Panc1 (cell line): ENCODE results near the gene DCTD. TPM values are rescaled to one million over a fixed set of nuclear protein-coding genes. Genes with fewer than 3 reads are reported as not detected.

Experiments
- ATAC-seq: fragments of 200-7000 bp; cut with Tn5 transposase; 2 replicates; pipeline ENCODE4 v1.9.1; 2020; ENCODE audit warnings: mild to moderate bottlenecking, moderate library complexity
- BruUV-seq: library from RNA; stranded (reverse); fragments of 400-500 nt; replicated peaks from 2 replicates; lab custom pipeline; 2021; lab: Mats Ljungman, UMichigan
- CTCF ChIA-PET: fragments of 300-600 bp; sonication (Branson Sonifier 250); formaldehyde crosslinking; loops from one replicate; lab custom pipeline; 2022; ENCODE audit warnings: antibody characterized with exemption; lab: Charles Lee
- POLR2A ChIA-PET: fragments of 300-600 bp; sonication (Branson Sonifier 250); formaldehyde crosslinking; loops from one replicate; lab custom pipeline; 2022; ENCODE audit warnings: antibody characterized with exemption; lab: Charles Lee
- DNase-seq: peaks from one replicate; pipeline ENCODE4 v3.0.0-alpha.2; 2010; ENCODE audit warnings: low read depth, low spot score
- H3K27ac ChIP-seq: 2 replicates; pipeline ENCODE4 v1.5.1; 2011; ENCODE audit warnings: mild to moderate bottlenecking, low read length, inconsistent platforms
- H3K27me3 ChIP-seq: fragments of 200-500 bp; sonication (Bioruptor generic); 2 replicates; pipeline ENCODE4 v1.6.0; 2014; ENCODE audit warnings: low read length, inconsistent platforms; ENCODE audit not compliant: control insufficient read depth, insufficient read depth
- H3K36me3 ChIP-seq: fragments of 200-500 bp; sonication (Bioruptor generic); 2 replicates; pipeline ENCODE4 v1.5.1; 2014; ENCODE audit warnings: inconsistent platforms, mild to moderate bottlenecking, low read length, moderate library complexity; ENCODE audit not compliant: control insufficient read depth, insufficient read depth
- H3K4me1 ChIP-seq: 2 replicates; pipeline ENCODE4 v1.5.1; 2011; ENCODE audit warnings: inconsistent platforms, mild to moderate bottlenecking, low read length, moderate library complexity; ENCODE audit not compliant: control insufficient read depth, insufficient read depth
- H3K4me3 ChIP-seq, 2 experiments: 2 replicates each; pipeline ENCODE4 v1.5.1; 2011 to 2012; ENCODE audit warnings: low read depth in 2 of 2, low read length in 2 of 2, mild to moderate bottlenecking in 2 of 2, inconsistent platforms in 1 of 2, moderate library complexity in 1 of 2
- H3K9me3 ChIP-seq: fragments of 200-500 bp; sonication (Bioruptor generic); 2 replicates; pipeline ENCODE4 v1.5.1; 2014; ENCODE audit warnings: low read depth, mild to moderate bottlenecking, inconsistent platforms, low read length, moderate library complexity; ENCODE audit not compliant: control insufficient read depth, insufficient read depth
- CTCF ChIP-seq: fragments of 450-650 bp; IDR thresholded peaks from 2 replicates; pipeline ENCODE4 v1.5.1; 2017; ENCODE audit warnings: mild to moderate bottlenecking
- POLR2AphosphoS5 ChIP-seq: IDR thresholded peaks from 2 replicates; pipeline ENCODE4 v1.6.1; 2012; ENCODE audit warnings: mild to moderate bottlenecking, low read depth, low read length, moderate library complexity
- REST ChIP-seq, 2 experiments: IDR thresholded peaks; 2 replicates each; pipeline ENCODE4 v1.6.1; 2011 to 2012; ENCODE audit warnings: low read depth in 2 of 2, control low read depth in 1 of 2, low read length in 1 of 2, mild to moderate bottlenecking in 1 of 2, moderate library complexity in 1 of 2; ENCODE audit not compliant: insufficient read depth in 1 of 2
- SIN3A ChIP-seq: IDR thresholded peaks from 2 replicates; pipeline ENCODE4 v1.6.1; 2012; ENCODE audit warnings: low read depth, mild to moderate bottlenecking, low read length, moderate library complexity, borderline replicate concordance; ENCODE audit not compliant: insufficient read depth
- TCF7L2 ChIP-seq: IDR thresholded peaks from 2 replicates; pipeline ENCODE4 v1.6.1; 2011; ENCODE audit warnings: mild to moderate bottlenecking, low read depth, low read length, inconsistent platforms
- in situ Hi-C: cut with HindIII; loops from 2 replicates; pipeline ENCODE4 v1.10.0; 2016; ENCODE audit warnings: low sequenced_read_pairs, low pct_unique_long_range_greater_than_20kb
- intact Hi-C: fragments of 100-400 bp; cut with micrococcal nuclease; formaldehyde crosslinking; loops from one replicate; pipeline ENCODE4 v1.10.0; 2022; ENCODE audit not compliant: unreplicated experiment
- total RNA-seq: library from RNA; stranded (reverse); gene quantifications from one replicate; pipeline ENCODE4 v1.2.1, GENCODE V29; 2021; ENCODE audit not compliant: unreplicated experiment

Gene DCTD
- total RNA-seq, 1 experiment from 2014 or later = 77.0 TPM

- Histone ChIP-seq H3K27me3 (no peaks in the 10 kb centered on the region), H3K4me1 (no peaks in the 10 kb centered on the region), H3K9me3 (no peaks in the 10 kb centered on the region), H3K36me3 (no peaks in the 10 kb centered on the region), H3K4me3 (no peak overlapping the region), H3K27ac (no peak overlapping the region)
- in situ Hi-C loops (no loop called here), intact Hi-C loops (no loop called here)
- TF ChIP-seq CTCF (no peak), SIN3A (no peak), TCF7L2 (no peak), POLR2AphosphoS5 (no peak), REST (IDR thresholded peaks at IDR 0.05; ENCODE audit: insufficient read depth in 1 of 2, low read depth in 2 of 2, low read length in 1 of 2) (no peak)
- ATAC-seq (peak; percentile 55; the same call in 1 of the 2 replicates), DNase-seq (no peak)
- POLR2A ChIA-PET = no interaction called here
- CTCF ChIA-PET = no interaction called here
- BruUV-seq = no TSS peak
Measured at GRCh38 chr4:182878633-182879495, 38.3 kb downstream of the DCTD start.

- Histone ChIP-seq H3K36me3 (no peaks in the 10 kb centered on the region), H3K27me3 (no peaks in the 10 kb centered on the region), H3K27ac (no peak overlapping the region), H3K4me1 (no peaks in the 10 kb centered on the region), H3K9me3 (no peaks in the 10 kb centered on the region), H3K4me3 (no peak overlapping the region)
- intact Hi-C loops (no loop called here), in situ Hi-C loops (no loop called here)
- TF ChIP-seq CTCF = no peak
- TF ChIP-seq POLR2AphosphoS5 = no peak
- no peak for TF ChIP-seq TCF7L2
- ChIA-PET CTCF (no interaction called here), POLR2A (no interaction called here)
- BruUV-seq = no TSS peak
- ATAC-seq (0 out of 2 replicates have a peak, but pooled peaks have one; percentile 40), DNase-seq (no peak)
Measured at GRCh38 chr4:182877326-182877883, 39.8 kb downstream of the DCTD start.
